K562 (cell line): ENCODE data around the gene PRKACA. TPM values are rescaled to one million over a fixed set of nuclear protein-coding genes. Genes with fewer than 3 reads are reported as not detected.

Source experiments
- CEBPB ChIP-seq: fragments of 450-650 bp; IDR thresholded peaks from 2 replicates; pipeline ENCODE4 v1.6.1; 2016; ENCODE audit warnings: missing genetic modification characterization, missing compliant biosample characterization
- DPF2 ChIP-seq: fragments of 450-650 bp; IDR thresholded peaks from 2 replicates; pipeline ENCODE4 v1.6.1; 2016
- EZH2 ChIP-seq: IDR thresholded peaks from 2 replicates; pipeline ENCODE4 v1.6.1; 2012; ENCODE audit warnings: low read depth, mild to moderate bottlenecking, inconsistent platforms, low read length, borderline replicate concordance
- HDAC1 ChIP-seq, 2 experiments: fragments of 450-650 bp; IDR thresholded peaks; 2 replicates each; pipeline ENCODE4 v1.6.1; 2016 to 2017; ENCODE audit warnings: inconsistent platforms in 1 of 2, mild to moderate bottlenecking in 1 of 2, moderate library complexity in 1 of 2
- KAT2B ChIP-seq: IDR thresholded peaks from one replicate; pipeline ENCODE4 v1.6.1; 2012; ENCODE audit warnings: low read depth, mild to moderate bottlenecking, control low read depth, inconsistent platforms, low read length, moderate library complexity
- MEIS2 ChIP-seq: fragments of 450-650 bp; IDR thresholded peaks from 2 replicates; pipeline ENCODE4 v1.6.1; 2014; ENCODE audit warnings: mild to moderate bottlenecking; ENCODE audit not compliant: partially characterized antibody
- RCOR1 ChIP-seq, 2 experiments: IDR thresholded peaks; 2 replicates each; pipeline ENCODE4 v1.6.1; 2012; ENCODE audit warnings: low read depth in 2 of 2, low read length in 2 of 2, borderline replicate concordance in 1 of 2, improper control_type of control experiment in 1 of 2
- REST ChIP-seq, 2 experiments: fragments of 450-650 bp; formaldehyde crosslinking in 1 of 2; IDR thresholded peaks; 2 replicates each; pipeline versions ENCODE4 v1.4.0 to v1.6.1; 2014 to 2020; ENCODE audit warnings: mild to moderate bottlenecking in 2 of 2, borderline replicate concordance in 1 of 2, low read depth in 1 of 2
- SMARCA5 ChIP-seq: fragments of 450-650 bp; IDR thresholded peaks from 2 replicates; pipeline ENCODE4 v1.6.1; 2016
- SOX6 ChIP-seq: fragments of 450-650 bp; IDR thresholded peaks from 2 replicates; pipeline ENCODE4 v1.6.1; 2014; ENCODE audit warnings: mild to moderate bottlenecking
- TCF3 ChIP-seq: sonication (generic); formaldehyde crosslinking; IDR thresholded peaks from 2 replicates; pipeline ENCODE4 v1.4.0; 2020; ENCODE audit warnings: mild to moderate bottlenecking, missing genetic modification reagents
- TEAD2 ChIP-seq: fragments of 450-650 bp; IDR thresholded peaks from 2 replicates; pipeline ENCODE4 v1.6.1; 2016; ENCODE audit warnings: missing genetic modification characterization, control low read depth, missing compliant biosample characterization
- polyA plus RNA-seq, 8 experiments: library from polyadenylated mRNA; depleted of rRNA in 4 of 8; stranded (reverse) in 5 of 8; unstranded in 3 of 8; fragments of >200 nt; fragmentation: Nextera tagmentation in 2 of 8; fragmentation: Illumina TruSeq in 1 of 8; extraction: Ambion mirVana in 2 of 8; extraction: Trizol in 1 of 8; gene quantifications; 2 replicates each; pipeline versions ENCODE4 v1.2.1 to v1.2.3, GENCODE V29; 2011 to 2014; ENCODE audit warnings: inconsistent platforms in 1 of 8, missing spikeins in 1 of 8
- total RNA-seq, 7 experiments: library from RNA; depleted of rRNA in 6 of 7; stranded (reverse); fragments of >200 nt in 6 of 7; fragmentation: Illumina TruSeq in 2 of 7; extraction: Trizol in 2 of 7; gene quantifications; 2 replicates each; pipeline versions ENCODE4 v1.2.1 to v1.2.3, GENCODE V29; 2011 to 2021; ENCODE audit warnings: low replicate concordance in 1 of 7
- TF ChIP-seq, protein P1 (sequence below): fragments of 450-650 bp; IDR thresholded peaks from 2 replicates; pipeline ENCODE4 v1.6.1; 2017; ENCODE audit warnings: antibody characterized with exemption, mild to moderate bottlenecking

PRKACA gene
- total and polyA plus RNA-seq, 9 of the 15 experiments (the other 6 are each of a cell fraction or from before 2014, with no cell fraction given): 1.2 to 63.1 (median 13.0) TPM

GRCh38 chr19:14139944-14140343, 22.4 kb upstream of the PRKACA start (continued):
- TF ChIP-seq, protein P1, sequence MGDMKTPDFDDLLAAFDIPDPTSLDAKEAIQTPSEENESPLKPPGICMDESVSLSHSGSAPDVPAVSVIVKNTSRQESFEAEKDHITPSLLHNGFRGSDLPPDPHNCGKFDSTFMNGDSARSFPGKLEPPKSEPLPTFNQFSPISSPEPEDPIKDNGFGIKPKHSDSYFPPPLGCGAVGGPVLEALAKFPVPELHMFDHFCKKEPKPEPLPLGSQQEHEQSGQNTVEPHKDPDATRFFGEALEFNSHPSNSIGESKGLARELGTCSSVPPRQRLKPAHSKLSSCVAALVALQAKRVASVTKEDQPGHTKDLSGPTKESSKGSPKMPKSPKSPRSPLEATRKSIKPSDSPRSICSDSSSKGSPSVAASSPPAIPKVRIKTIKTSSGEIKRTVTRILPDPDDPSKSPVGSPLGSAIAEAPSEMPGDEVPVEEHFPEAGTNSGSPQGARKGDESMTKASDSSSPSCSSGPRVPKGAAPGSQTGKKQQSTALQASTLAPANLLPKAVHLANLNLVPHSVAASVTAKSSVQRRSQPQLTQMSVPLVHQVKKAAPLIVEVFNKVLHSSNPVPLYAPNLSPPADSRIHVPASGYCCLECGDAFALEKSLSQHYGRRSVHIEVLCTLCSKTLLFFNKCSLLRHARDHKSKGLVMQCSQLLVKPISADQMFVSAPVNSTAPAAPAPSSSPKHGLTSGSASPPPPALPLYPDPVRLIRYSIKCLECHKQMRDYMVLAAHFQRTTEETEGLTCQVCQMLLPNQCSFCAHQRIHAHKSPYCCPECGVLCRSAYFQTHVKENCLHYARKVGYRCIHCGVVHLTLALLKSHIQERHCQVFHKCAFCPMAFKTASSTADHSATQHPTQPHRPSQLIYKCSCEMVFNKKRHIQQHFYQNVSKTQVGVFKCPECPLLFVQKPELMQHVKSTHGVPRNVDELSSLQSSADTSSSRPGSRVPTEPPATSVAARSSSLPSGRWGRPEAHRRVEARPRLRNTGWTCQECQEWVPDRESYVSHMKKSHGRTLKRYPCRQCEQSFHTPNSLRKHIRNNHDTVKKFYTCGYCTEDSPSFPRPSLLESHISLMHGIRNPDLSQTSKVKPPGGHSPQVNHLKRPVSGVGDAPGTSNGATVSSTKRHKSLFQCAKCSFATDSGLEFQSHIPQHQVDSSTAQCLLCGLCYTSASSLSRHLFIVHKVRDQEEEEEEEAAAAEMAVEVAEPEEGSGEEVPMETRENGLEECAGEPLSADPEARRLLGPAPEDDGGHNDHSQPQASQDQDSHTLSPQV: no peak
- TF ChIP-seq RCOR1 (IDR thresholded peaks at IDR 0.05; ENCODE audit: borderline replicate concordance in 1 of 2, low read depth in 2 of 2, low read length in 2 of 2) (peak in 1 of 2 experiments; percentile 61; a peak in 1 of 4 replicates), KAT2B (no peak), SMARCA5 (0 out of 2 replicates have a peak, but pooled peaks have one; percentile 26), CEBPB (peak; percentile 64), TCF3 (CRISPR knock-in tag) (peak; percentile 69), SOX6 (peak; percentile 31; the same call in 1 of the 2 replicates), DPF2 (peak; percentile 40; the same call in 1 of the 2 replicates), EZH2 (no peak), TEAD2 (tag) (peak; percentile 66), MEIS2 (peak; percentile 84), HDAC1 (IDR thresholded peaks at IDR 0.05) (peak in 1 of 2 experiments; percentile 78; a peak in 2 of 4 replicates), REST (IDR thresholded peaks at IDR 0.05; ENCODE audit: borderline replicate concordance) (no peak), REST (CRISPR knock-in tag; IDR thresholded peaks at IDR 0.05; ENCODE audit: low read depth) (no peak)
